ENCODE measurements around the gene SKIDA1.

- TF ChIP-seq CTCF (IDR thresholded peaks at IDR 0.05) (no peak), POLR2AphosphoS5 (IDR thresholded peaks at IDR 0.05) (no peak)
Measured at GRCh38 chr10:21524131-21524525, 1.4 kb downstream of the SKIDA1 start.

Data from stomach (tissue), 4 donors.